Prostate gland (tissue), 2 donors: ENCODE results near the gene RAB40C.

Experiments
- POLR2A ChIP-seq: fragments of 450-650 bp; IDR thresholded peaks from one replicate; pipeline ENCODE4 v1.6.1; 2016; ENCODE audit warnings: antibody characterized with exemption, mild to moderate bottlenecking
- TF ChIP-seq, protein P1 (sequence below), 4 experiments: fragments of 200-600 bp in 2 of 4; fragments of 450-650 bp in 2 of 4; sonication (generic) in 2 of 4; IDR thresholded peaks; 1 replicate in 3 of 4; 2 replicates in 1 of 4; pipeline ENCODE4 v1.5.1; 2016 to 2019; ENCODE audit warnings: antibody characterized with exemption in 4 of 4, mild to moderate bottlenecking in 2 of 4, moderate library complexity in 2 of 4

DNA sequence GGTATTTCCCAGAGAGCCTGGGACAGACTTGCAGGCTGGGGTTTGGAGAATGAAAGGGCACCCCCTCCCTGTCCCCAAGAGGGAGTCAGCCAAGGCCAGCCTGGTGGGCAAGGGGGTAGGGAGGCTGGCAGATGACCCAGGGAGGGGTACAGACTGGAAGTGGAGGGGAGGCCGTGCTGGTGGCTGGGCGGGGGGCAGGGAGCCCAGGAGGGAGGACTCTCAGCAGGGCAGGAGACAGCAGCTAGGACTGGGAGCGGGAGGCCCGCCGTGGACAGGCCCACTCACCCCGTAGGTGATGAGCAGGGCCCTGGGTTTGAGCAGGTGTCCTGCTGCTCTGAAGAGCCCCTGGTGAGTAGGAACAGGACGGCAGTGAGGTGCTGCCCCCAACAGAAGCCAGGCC, 45.1 kb downstream of the RAB40C start:
- no peak for TF ChIP-seq POLR2A
- TF ChIP-seq, protein P1, sequence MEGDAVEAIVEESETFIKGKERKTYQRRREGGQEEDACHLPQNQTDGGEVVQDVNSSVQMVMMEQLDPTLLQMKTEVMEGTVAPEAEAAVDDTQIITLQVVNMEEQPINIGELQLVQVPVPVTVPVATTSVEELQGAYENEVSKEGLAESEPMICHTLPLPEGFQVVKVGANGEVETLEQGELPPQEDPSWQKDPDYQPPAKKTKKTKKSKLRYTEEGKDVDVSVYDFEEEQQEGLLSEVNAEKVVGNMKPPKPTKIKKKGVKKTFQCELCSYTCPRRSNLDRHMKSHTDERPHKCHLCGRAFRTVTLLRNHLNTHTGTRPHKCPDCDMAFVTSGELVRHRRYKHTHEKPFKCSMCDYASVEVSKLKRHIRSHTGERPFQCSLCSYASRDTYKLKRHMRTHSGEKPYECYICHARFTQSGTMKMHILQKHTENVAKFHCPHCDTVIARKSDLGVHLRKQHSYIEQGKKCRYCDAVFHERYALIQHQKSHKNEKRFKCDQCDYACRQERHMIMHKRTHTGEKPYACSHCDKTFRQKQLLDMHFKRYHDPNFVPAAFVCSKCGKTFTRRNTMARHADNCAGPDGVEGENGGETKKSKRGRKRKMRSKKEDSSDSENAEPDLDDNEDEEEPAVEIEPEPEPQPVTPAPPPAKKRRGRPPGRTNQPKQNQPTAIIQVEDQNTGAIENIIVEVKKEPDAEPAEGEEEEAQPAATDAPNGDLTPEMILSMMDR (IDR thresholded peaks at IDR 0.05) = no peak
